WTC11 (cell line): ENCODE data around the gene FPGT. TPM values are rescaled to one million over a fixed set of nuclear protein-coding genes. Genes with fewer than 3 reads are reported as not detected.

Experiments
- ATAC-seq: fragments of 200-7000 bp; cut with Tn5 transposase; 2 replicates; pipeline ENCODE4 v1.10.0; 2021; ENCODE audit warnings: mild to moderate bottlenecking, moderate library complexity
- CTCF ChIA-PET: fragments of 300-600 bp; sonication (Branson Sonifier 250); formaldehyde crosslinking; loops from one replicate; lab custom pipeline; 2021; ENCODE audit warnings: antibody characterized with exemption; lab: Charles Lee
- POLR2A ChIA-PET: fragments of 350-600 bp; sonication (Branson Sonifier 250); formaldehyde crosslinking; loops from one replicate; lab custom pipeline; 2021; ENCODE audit warnings: antibody characterized with exemption; lab: Charles Lee
- DNase-seq: peaks from one replicate; pipeline ENCODE4 v3.0.0; 2021; ENCODE audit warnings: low spot score
- H3K27ac Mint-ChIP-seq: 2 replicates; pipeline ENCODE4 v1.8.0; 2021; ENCODE audit warnings: mixed read lengths
- H3K27me3 Mint-ChIP-seq: 2 replicates; pipeline ENCODE4 v1.8.0; 2021; ENCODE audit warnings: low read depth, mild to moderate bottlenecking, moderate library complexity, mixed read lengths
- H3K36me3 Mint-ChIP-seq: 2 replicates; pipeline ENCODE4 v1.8.0; 2021; ENCODE audit warnings: mixed read lengths
- H3K4me1 Mint-ChIP-seq: 2 replicates; pipeline ENCODE4 v1.8.0; 2022; ENCODE audit warnings: mixed read lengths
- H3K4me3 Mint-ChIP-seq: 2 replicates; pipeline ENCODE4 v1.8.0; 2021; ENCODE audit warnings: mild to moderate bottlenecking, moderate library complexity, mixed read lengths
- H3K9me3 Mint-ChIP-seq: 2 replicates; pipeline ENCODE4 v1.8.0; 2021; ENCODE audit warnings: mixed read lengths
- CREM ChIP-seq: sonication (generic); formaldehyde crosslinking; IDR thresholded peaks from 2 replicates; pipeline ENCODE4 v1.8.1; 2022; ENCODE audit warnings: mild to moderate bottlenecking, missing genetic modification reagents, moderate library complexity
- EMX1 ChIP-seq: fragments of 250-450 bp; sonication (Bioruptor Pico); IDR thresholded peaks from 2 replicates; pipeline ENCODE4 v1.8.0; 2021; ENCODE audit warnings: mild to moderate bottlenecking
- FOXJ3 ChIP-seq: sonication (generic); formaldehyde crosslinking; IDR thresholded peaks from 2 replicates; pipeline ENCODE4 v1.9.0; 2021; ENCODE audit warnings: missing genetic modification reagents, mild to moderate bottlenecking, borderline replicate concordance
- HMGA2 ChIP-seq: fragments of 250-450 bp; sonication (Bioruptor Pico); IDR thresholded peaks from 2 replicates; pipeline ENCODE4 v1.4.0; 2021; ENCODE audit warnings: mild to moderate bottlenecking, moderate library complexity
- JAZF1 ChIP-seq: fragments of 250-450 bp; sonication (Bioruptor Pico); IDR thresholded peaks from 2 replicates; pipeline ENCODE4 v1.9.0; 2021; ENCODE audit warnings: moderate library complexity, mild to moderate bottlenecking, inconsistent platforms
- KAT7 ChIP-seq: sonication (generic); formaldehyde crosslinking; IDR thresholded peaks from 2 replicates; pipeline ENCODE4 v1.8.1; 2023; ENCODE audit warnings: missing genetic modification reagents, mild to moderate bottlenecking, borderline replicate concordance
- OVOL2 ChIP-seq: fragments of 250-450 bp; sonication (Bioruptor Pico); IDR thresholded peaks from 2 replicates; pipeline ENCODE4 v1.9.0; 2021; ENCODE audit warnings: mild to moderate bottlenecking, borderline replicate concordance
- SMAD4 ChIP-seq: sonication (generic); formaldehyde crosslinking; IDR thresholded peaks from 2 replicates; pipeline ENCODE4 v1.8.0; 2022; ENCODE audit warnings: mild to moderate bottlenecking, missing genetic modification reagents
- TEAD1 ChIP-seq: sonication (generic); formaldehyde crosslinking; IDR thresholded peaks from 2 replicates; pipeline ENCODE4 v1.8.0; 2022; ENCODE audit warnings: mild to moderate bottlenecking, missing genetic modification reagents
- ZNF138 ChIP-seq: sonication (generic); formaldehyde crosslinking; conservative IDR thresholded peaks from 2 replicates; pipeline ENCODE4 v1.8.1; 2022; ENCODE audit warnings: mild to moderate bottlenecking, moderate library complexity, missing genetic modification reagents
- ZNF232 ChIP-seq: sonication (generic); formaldehyde crosslinking; IDR thresholded peaks from 2 replicates; pipeline ENCODE4 v1.8.0; 2022; ENCODE audit warnings: mild to moderate bottlenecking, missing genetic modification reagents
- ZNF263 ChIP-seq: sonication (generic); formaldehyde crosslinking; IDR thresholded peaks from 2 replicates; pipeline ENCODE4 v1.8.1; 2022; ENCODE audit warnings: low read depth, mild to moderate bottlenecking, moderate library complexity, missing genetic modification reagents
- total RNA-seq: library from RNA; stranded (reverse); gene quantifications from 3 replicates; pipeline ENCODE4 v1.2.3, GENCODE V29; 2021
- TF ChIP-seq, protein P1 (sequence below): fragments of 250-450 bp; sonication (Bioruptor Pico); IDR thresholded peaks from 2 replicates; pipeline ENCODE4 v1.9.0; 2021; ENCODE audit warnings: mild to moderate bottlenecking, borderline replicate concordance
- TF ChIP-seq, protein P2 (sequence below): fragments of 250-450 bp; sonication (Bioruptor Pico); IDR thresholded peaks from 2 replicates; pipeline ENCODE4 v1.9.0; 2021; ENCODE audit warnings: mild to moderate bottlenecking
- TF ChIP-seq, protein P3 (sequence below): sonication (generic); formaldehyde crosslinking; IDR thresholded peaks from 2 replicates; pipeline ENCODE4 v1.8.0; 2022; ENCODE audit warnings: mild to moderate bottlenecking, missing genetic modification reagents

The FPGT gene
- total RNA-seq, 1 experiment from 2014 or later = 3.9 TPM

DNA sequence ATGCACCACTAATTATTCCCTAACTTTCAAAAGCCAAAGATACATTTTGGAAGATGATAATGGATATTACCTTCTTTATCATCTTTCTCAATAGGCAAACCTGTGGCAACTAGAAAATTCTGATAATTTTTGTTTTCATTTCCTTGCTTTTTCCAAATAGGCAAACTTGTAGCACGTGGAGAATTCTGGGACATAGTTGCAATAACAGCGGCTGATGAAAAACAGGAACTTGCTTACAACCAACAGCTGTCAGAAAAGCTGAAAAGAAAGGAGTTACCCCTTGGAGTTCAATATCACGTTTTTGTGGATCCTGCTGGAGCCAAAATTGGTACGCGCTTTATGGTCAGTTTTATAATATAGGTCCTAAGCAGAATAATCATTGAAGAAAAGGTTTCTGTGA lies 1.5 kb downstream of the FPGT start:
- Mint-ChIP-seq H3K4me3 (no peak overlapping the region), H3K27me3 (peaks cover 4% of the 10 kb centered on the region), H3K27ac (no peak overlapping the region), H3K4me1 (peaks cover 8% of the 10 kb centered on the region), H3K36me3 (no peaks in the 10 kb centered on the region), H3K9me3 (no peaks in the 10 kb centered on the region)
- ChIA-PET CTCF (no interaction called here), POLR2A (no interaction called here)
- TF ChIP-seq EMX1 (CRISPR knock-in tag) = no peak
- TF ChIP-seq TEAD1 = no peak
- TF ChIP-seq, protein P1, sequence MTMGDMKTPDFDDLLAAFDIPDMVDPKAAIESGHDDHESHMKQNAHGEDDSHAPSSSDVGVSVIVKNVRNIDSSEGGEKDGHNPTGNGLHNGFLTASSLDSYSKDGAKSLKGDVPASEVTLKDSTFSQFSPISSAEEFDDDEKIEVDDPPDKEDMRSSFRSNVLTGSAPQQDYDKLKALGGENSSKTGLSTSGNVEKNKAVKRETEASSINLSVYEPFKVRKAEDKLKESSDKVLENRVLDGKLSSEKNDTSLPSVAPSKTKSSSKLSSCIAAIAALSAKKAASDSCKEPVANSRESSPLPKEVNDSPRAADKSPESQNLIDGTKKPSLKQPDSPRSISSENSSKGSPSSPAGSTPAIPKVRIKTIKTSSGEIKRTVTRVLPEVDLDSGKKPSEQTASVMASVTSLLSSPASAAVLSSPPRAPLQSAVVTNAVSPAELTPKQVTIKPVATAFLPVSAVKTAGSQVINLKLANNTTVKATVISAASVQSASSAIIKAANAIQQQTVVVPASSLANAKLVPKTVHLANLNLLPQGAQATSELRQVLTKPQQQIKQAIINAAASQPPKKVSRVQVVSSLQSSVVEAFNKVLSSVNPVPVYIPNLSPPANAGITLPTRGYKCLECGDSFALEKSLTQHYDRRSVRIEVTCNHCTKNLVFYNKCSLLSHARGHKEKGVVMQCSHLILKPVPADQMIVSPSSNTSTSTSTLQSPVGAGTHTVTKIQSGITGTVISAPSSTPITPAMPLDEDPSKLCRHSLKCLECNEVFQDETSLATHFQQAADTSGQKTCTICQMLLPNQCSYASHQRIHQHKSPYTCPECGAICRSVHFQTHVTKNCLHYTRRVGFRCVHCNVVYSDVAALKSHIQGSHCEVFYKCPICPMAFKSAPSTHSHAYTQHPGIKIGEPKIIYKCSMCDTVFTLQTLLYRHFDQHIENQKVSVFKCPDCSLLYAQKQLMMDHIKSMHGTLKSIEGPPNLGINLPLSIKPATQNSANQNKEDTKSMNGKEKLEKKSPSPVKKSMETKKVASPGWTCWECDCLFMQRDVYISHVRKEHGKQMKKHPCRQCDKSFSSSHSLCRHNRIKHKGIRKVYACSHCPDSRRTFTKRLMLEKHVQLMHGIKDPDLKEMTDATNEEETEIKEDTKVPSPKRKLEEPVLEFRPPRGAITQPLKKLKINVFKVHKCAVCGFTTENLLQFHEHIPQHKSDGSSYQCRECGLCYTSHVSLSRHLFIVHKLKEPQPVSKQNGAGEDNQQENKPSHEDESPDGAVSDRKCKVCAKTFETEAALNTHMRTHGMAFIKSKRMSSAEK = no peak
- TF ChIP-seq ZNF138 = no peak
- TF ChIP-seq ZNF232 = no peak
- TF ChIP-seq, protein P2, sequence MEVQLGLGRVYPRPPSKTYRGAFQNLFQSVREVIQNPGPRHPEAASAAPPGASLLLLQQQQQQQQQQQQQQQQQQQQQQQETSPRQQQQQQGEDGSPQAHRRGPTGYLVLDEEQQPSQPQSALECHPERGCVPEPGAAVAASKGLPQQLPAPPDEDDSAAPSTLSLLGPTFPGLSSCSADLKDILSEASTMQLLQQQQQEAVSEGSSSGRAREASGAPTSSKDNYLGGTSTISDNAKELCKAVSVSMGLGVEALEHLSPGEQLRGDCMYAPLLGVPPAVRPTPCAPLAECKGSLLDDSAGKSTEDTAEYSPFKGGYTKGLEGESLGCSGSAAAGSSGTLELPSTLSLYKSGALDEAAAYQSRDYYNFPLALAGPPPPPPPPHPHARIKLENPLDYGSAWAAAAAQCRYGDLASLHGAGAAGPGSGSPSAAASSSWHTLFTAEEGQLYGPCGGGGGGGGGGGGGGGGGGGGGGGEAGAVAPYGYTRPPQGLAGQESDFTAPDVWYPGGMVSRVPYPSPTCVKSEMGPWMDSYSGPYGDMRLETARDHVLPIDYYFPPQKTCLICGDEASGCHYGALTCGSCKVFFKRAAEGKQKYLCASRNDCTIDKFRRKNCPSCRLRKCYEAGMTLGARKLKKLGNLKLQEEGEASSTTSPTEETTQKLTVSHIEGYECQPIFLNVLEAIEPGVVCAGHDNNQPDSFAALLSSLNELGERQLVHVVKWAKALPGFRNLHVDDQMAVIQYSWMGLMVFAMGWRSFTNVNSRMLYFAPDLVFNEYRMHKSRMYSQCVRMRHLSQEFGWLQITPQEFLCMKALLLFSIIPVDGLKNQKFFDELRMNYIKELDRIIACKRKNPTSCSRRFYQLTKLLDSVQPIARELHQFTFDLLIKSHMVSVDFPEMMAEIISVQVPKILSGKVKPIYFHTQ (CRISPR knock-in tag) = no peak
- TF ChIP-seq OVOL2 (CRISPR knock-in tag) = no peak
- DNase-seq = no peak
- ATAC-seq = no peak

DNA sequence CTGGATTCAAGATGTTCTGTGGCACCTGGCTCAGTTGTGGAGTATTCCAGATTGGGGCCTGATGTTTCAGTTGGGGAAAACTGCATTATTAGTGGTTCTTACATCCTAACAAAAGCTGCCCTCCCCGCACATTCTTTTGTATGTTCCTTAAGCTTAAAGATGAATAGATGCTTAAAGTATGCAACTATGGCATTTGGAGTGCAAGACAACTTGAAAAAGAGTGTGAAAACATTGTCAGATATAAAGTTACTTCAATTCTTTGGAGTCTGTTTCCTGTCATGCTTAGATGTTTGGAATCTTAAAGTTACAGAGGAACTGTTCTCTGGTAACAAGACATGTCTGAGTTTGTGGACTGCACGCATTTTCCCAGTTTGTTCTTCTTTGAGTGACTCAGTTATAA lies 7.2 kb downstream of the FPGT start:
- H3K9me3 Mint-ChIP-seq = peaks cover under 1% of the 10 kb centered on the region; the same call in 1 of the 2 replicates

DNA sequence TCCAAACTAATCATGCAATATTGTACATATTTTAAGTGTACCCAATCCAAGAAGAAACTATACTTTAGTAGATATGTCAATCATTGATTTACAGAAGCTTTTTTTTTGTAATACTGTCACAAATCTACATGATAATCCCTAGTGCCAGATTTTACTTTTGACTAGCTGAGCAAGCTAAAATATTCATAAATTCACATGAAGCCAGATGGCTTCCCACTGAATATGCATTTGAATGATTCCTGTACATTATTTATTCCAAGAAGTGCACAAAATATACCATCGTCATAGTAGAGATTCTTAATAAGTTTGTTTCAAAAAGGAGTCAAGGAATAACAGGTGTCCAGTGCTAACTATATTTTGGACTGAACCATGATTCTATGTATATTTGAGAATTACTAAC lies 17.2 kb downstream of the FPGT start:
- peaks cover 12% of the 10 kb centered on the region for H3K4me1 Mint-ChIP-seq
- no peaks in the 10 kb centered on the region for H3K27me3 Mint-ChIP-seq
- H3K36me3 Mint-ChIP-seq = no peaks in the 10 kb centered on the region
- POLR2A ChIA-PET = no interaction called here
- TF ChIP-seq SMAD4 (CRISPR knock-in tag) = no peak
- TF ChIP-seq, protein P1 = no peak
- CTCF ChIA-PET = no interaction called here
- no peak for ATAC-seq
- no peak for DNase-seq
- no peak overlapping the region for H3K4me3 Mint-ChIP-seq
- H3K9me3 Mint-ChIP-seq = peaks cover 8% of the 10 kb centered on the region; the same call in 1 of the 2 replicates
- no peak overlapping the region for H3K27ac Mint-ChIP-seq

More for the DNA sequence above, 7.2 kb downstream of the FPGT start:
- POLR2A ChIA-PET = no interaction called here
- H3K4me3 Mint-ChIP-seq = no peak overlapping the region
- CTCF ChIA-PET = no interaction called here
- no peaks in the 10 kb centered on the region; the same call in 1 of the 2 replicates for H3K27me3 Mint-ChIP-seq
- no peak overlapping the region for H3K27ac Mint-ChIP-seq
- H3K4me1 Mint-ChIP-seq = no peaks in the 10 kb centered on the region
- TF ChIP-seq HMGA2 (CRISPR knock-in tag) = no peak
- no peak for TF ChIP-seq ZNF263 (CRISPR knock-in tag)
- TF ChIP-seq KAT7 (CRISPR knock-in tag) = no peak
- TF ChIP-seq FOXJ3 (CRISPR knock-in tag) = no peak
- TF ChIP-seq, protein P3, sequence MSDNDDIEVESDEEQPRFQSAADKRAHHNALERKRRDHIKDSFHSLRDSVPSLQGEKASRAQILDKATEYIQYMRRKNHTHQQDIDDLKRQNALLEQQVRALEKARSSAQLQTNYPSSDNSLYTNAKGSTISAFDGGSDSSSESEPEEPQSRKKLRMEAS = no peak
- no peak for TF ChIP-seq CREM (CRISPR knock-in tag)
- no peak for TF ChIP-seq SMAD4 (CRISPR knock-in tag)
- no peak for TF ChIP-seq JAZF1 (CRISPR knock-in tag)
- no peak for DNase-seq
- no peak for ATAC-seq
- no peaks in the 10 kb centered on the region for H3K36me3 Mint-ChIP-seq
